GM12878 (cell line): ENCODE measurements around the gene RAD51. TPM values are rescaled to one million over a fixed set of nuclear protein-coding genes. Genes with fewer than 3 reads are reported as not detected.

Experiments
- ATAC-seq: fragments of 200-7000 bp; cut with Tn5 transposase; 3 replicates; pipeline ENCODE4 v1.9.1; 2020; ENCODE audit warnings: mild to moderate bottlenecking, moderate library complexity
- BruUV-seq: library from RNA; stranded (reverse); fragments of 400-500 nt; replicated peaks from 2 replicates; lab custom pipeline; 2021; lab: Mats Ljungman, UMichigan
- CTCF ChIA-PET: fragments of 300-600 bp; sonication (Branson Sonifier 250); formaldehyde crosslinking; extraction: SDS; loops from one replicate; lab custom pipeline; 2021; ENCODE audit warnings: inconsistent platforms; lab: Yijun Ruan, JAX
- POLR2A ChIA-PET: fragments of 350-600 bp; formaldehyde crosslinking; extraction: SDS; loops from one replicate; lab custom pipeline; 2021; ENCODE audit warnings: inconsistent platforms; lab: Charles Lee
- RAD21 ChIA-PET: fragments of 300-600 bp; sonication (Branson Sonifier 250); formaldehyde crosslinking; loops from one replicate; lab custom pipeline; 2023; ENCODE audit warnings: antibody characterized with exemption; ENCODE audit not compliant: unreplicated experiment; lab: Charles Lee
- SMC1A ChIA-PET: fragments of 300-600 bp; sonication (Branson Sonifier 250); formaldehyde crosslinking; loops from one replicate; lab custom pipeline; 2023; ENCODE audit not compliant: unreplicated experiment, uncharacterized antibody; lab: Charles Lee
- DNase-seq: peaks from one replicate; pipeline ENCODE4 v3.0.0-alpha.2; 2011; ENCODE audit warnings: low read depth, low spot score
- FAIRE-seq: peaks from 3 replicates; lab custom pipeline; 2011; peaks lifted over from hg19 to GRCh38; lab: Jason Lieb, UNC
- H2AFZ ChIP-seq: 2 replicates; pipeline ENCODE4 v1.6.0; 2011; ENCODE audit warnings: low read depth, low read length, control low read depth; ENCODE audit not compliant: control insufficient read depth
- H3K27ac ChIP-seq: 2 replicates; pipeline ENCODE4 v1.5.1; 2011; ENCODE audit warnings: control low read depth; ENCODE audit not compliant: control insufficient read depth, insufficient read depth
- H3K27me3 ChIP-seq, 2 experiments: replicated peaks in 1 of 2; 2 replicates each; pipeline versions ENCODE4 v1.6.0 to v1.6.1; 2011; ENCODE audit warnings: low read length in 1 of 2; ENCODE audit not compliant: control insufficient read depth in 2 of 2, insufficient read depth in 2 of 2
- H3K36me3 ChIP-seq, 2 experiments: 2 replicates each; pipeline ENCODE4 v1.5.1; 2011; ENCODE audit warnings: low read length in 1 of 2; ENCODE audit not compliant: control insufficient read depth in 2 of 2, insufficient read depth in 2 of 2
- H3K4me1 ChIP-seq: 2 replicates; pipeline ENCODE4 v1.6.1; 2011; ENCODE audit warnings: mild to moderate bottlenecking, low read length, moderate library complexity, mixed read lengths; ENCODE audit not compliant: control insufficient read depth, insufficient read depth
- H3K4me2 ChIP-seq: 2 replicates; pipeline ENCODE4 v1.6.0; 2011; ENCODE audit warnings: control low read depth; ENCODE audit not compliant: control insufficient read depth, insufficient read depth
- H3K4me3 ChIP-seq: fragments of 200-600 bp; sonication (generic); 2 replicates; pipeline ENCODE4 v1.5.1; 2016
- H3K79me2 ChIP-seq: 2 replicates; pipeline ENCODE4 v1.6.0; 2011; ENCODE audit warnings: low read length; ENCODE audit not compliant: control insufficient read depth, insufficient read depth
- H3K9ac ChIP-seq: 2 replicates; pipeline ENCODE4 v1.8.0; 2011; ENCODE audit warnings: low read length, control low read depth, mixed read lengths; ENCODE audit not compliant: control insufficient read depth, insufficient read depth
- H3K9me3 ChIP-seq: replicated peaks from 3 replicates; pipeline ENCODE4 v1.5.1; 2011; ENCODE audit warnings: mild to moderate bottlenecking, low read length; ENCODE audit not compliant: control insufficient read depth, insufficient read depth
- H4K20me1 ChIP-seq: 2 replicates; pipeline ENCODE4 v1.6.0; 2011; ENCODE audit not compliant: control insufficient read depth, insufficient read depth
- EGR1 ChIP-seq, 2 experiments: IDR thresholded peaks; 1 replicate in 1 of 2; 2 replicates in 1 of 2; pipeline ENCODE4 v1.6.1; 2011 to 2012; ENCODE audit warnings: low read depth in 2 of 2, low read length in 2 of 2, borderline replicate concordance in 1 of 2, mild to moderate bottlenecking in 1 of 2, moderate library complexity in 1 of 2
- IRF3 ChIP-seq: fragments of 450-650 bp; IDR thresholded peaks from 2 replicates; pipeline ENCODE4 v1.6.1; 2014; ENCODE audit warnings: mild to moderate bottlenecking
- KAT2A ChIP-seq: conservative IDR thresholded peaks from 2 replicates; pipeline ENCODE4 v1.6.1; 2011; ENCODE audit warnings: low read depth, low read length; ENCODE audit not compliant: control insufficient read depth
- NFYA ChIP-seq: IDR thresholded peaks from 2 replicates; pipeline ENCODE4 v1.6.1; 2011; ENCODE audit warnings: low read depth, mild to moderate bottlenecking, low read length, improper control_type of control experiment, borderline replicate concordance
- PAX5 ChIP-seq: IDR thresholded peaks from 2 replicates; pipeline ENCODE4 v1.6.1; 2011; ENCODE audit warnings: low read depth, low read length, borderline replicate concordance
- SMC3 ChIP-seq: IDR thresholded peaks from 2 replicates; pipeline ENCODE4 v1.6.1; 2011; ENCODE audit warnings: low read length, improper control_type of control experiment, borderline replicate concordance
- SP1 ChIP-seq: IDR thresholded peaks from one replicate; pipeline ENCODE4 v1.6.1; 2011; ENCODE audit warnings: low read depth, low read length
- SREBF1 ChIP-seq: IDR thresholded peaks from 2 replicates; pipeline ENCODE4 v1.6.1; 2012; ENCODE audit warnings: mild to moderate bottlenecking, low read length
- ZNF592 ChIP-seq: fragments of 450-650 bp; IDR thresholded peaks from 2 replicates; pipeline ENCODE4 v1.6.1; 2017; ENCODE audit warnings: mild to moderate bottlenecking, moderate library complexity
- WGBS: methylation state at CpG from one replicate; pipeline ENCODE4 v1.1.6; 2016; ENCODE audit warnings: low lambda C conversion rate; ENCODE audit not compliant: insufficient replicate concordance, insufficient coverage; ENCODE audit errors: missing lambda C conversion rate; 5-methylcytosine and 5-hydroxymethylcytosine counted together
- in situ Hi-C: fragments of 300-500 bp; cut with MboI; formaldehyde crosslinking; loops from 9 replicates; pipeline ENCODE4 v1.14.3; 2018; ENCODE audit warnings: mixed read lengths
- intact Hi-C: fragments of 100-400 bp; cut with micrococcal nuclease; formaldehyde crosslinking; loops from one replicate; pipeline ENCODE4 v1.14.2; 2022; ENCODE audit not compliant: unreplicated experiment
- polyA plus RNA-seq, 11 experiments: library from polyadenylated mRNA; depleted of rRNA in 4 of 11; unstranded in 6 of 11; stranded (reverse) in 5 of 11; fragments of >200 nt; fragmentation: Nextera tagmentation in 4 of 11; fragmentation: Illumina TruSeq in 1 of 11; extraction: Ambion mirVana in 4 of 11; extraction: Trizol in 1 of 11; gene quantifications; 1 replicate in 1 of 11; 2 replicates in 10 of 11; pipeline versions ENCODE4 v1.2.1 to v1.2.3, GENCODE V29; 2011 to 2016; ENCODE audit warnings: inconsistent platforms in 2 of 11, missing spikeins in 2 of 11, low read depth in 1 of 11
- total RNA-seq, 4 experiments: library from RNA; depleted of rRNA in 3 of 4; stranded (reverse); fragments of >200 nt in 3 of 4; fragmentation: Illumina TruSeq in 1 of 4; extraction: Trizol in 1 of 4; gene quantifications; 2 replicates each; pipeline versions ENCODE4 v1.2.1 to v1.2.3, GENCODE V29; 2013 to 2021
- TF ChIP-seq, protein P1 (sequence below): fragments of 450-650 bp; IDR thresholded peaks from 2 replicates; pipeline ENCODE4 v1.6.1; 2017; ENCODE audit warnings: mild to moderate bottlenecking, low read depth, inconsistent platforms; ENCODE audit not compliant: poor library complexity, severe bottlenecking
- TF ChIP-seq, protein P2 (sequence below): fragments of 450-650 bp; formaldehyde crosslinking; IDR thresholded peaks from 2 replicates; pipeline ENCODE4 v1.5.0; 2022; ENCODE audit warnings: mild to moderate bottlenecking, missing genetic modification characterization

RAD51 gene
- total and polyA plus RNA-seq, 10 of the 15 experiments (the other 5 are each of a cell fraction or from before 2014, with no cell fraction given) = 13.1 to 55.0 (median 30.6) TPM

DNA sequence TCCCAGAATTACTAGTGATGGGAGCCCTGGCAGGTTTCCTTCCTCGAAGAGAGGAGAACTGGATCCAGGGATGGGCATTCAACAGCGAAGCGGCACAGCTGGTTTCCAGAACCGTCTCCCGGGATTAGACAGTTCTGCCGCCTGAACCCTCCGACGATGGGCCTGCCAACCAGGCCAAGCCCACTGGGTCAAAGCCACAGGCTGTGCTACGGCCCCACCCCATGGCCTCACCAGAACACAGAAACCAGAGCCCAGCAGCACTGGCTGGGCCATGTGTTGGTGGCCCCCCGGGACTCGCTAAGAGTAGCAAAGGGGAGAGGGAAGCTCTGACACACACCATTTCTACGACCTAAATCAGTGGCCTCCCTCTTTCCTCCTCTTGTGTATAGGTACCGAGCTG, 77.0 kb downstream of the RAD51 start (continued):
- TF ChIP-seq, protein P1, sequence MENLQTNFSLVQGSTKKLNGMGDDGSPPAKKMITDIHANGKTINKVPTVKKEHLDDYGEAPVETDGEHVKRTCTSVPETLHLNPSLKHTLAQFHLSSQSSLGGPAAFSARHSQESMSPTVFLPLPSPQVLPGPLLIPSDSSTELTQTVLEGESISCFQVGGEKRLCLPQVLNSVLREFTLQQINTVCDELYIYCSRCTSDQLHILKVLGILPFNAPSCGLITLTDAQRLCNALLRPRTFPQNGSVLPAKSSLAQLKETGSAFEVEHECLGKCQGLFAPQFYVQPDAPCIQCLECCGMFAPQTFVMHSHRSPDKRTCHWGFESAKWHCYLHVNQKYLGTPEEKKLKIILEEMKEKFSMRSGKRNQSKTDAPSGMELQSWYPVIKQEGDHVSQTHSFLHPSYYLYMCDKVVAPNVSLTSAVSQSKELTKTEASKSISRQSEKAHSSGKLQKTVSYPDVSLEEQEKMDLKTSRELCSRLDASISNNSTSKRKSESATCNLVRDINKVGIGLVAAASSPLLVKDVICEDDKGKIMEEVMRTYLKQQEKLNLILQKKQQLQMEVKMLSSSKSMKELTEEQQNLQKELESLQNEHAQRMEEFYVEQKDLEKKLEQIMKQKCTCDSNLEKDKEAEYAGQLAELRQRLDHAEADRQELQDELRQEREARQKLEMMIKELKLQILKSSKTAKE = no peak
- TF ChIP-seq NFYA (no peak), EGR1 (IDR thresholded peaks at IDR 0.05; ENCODE audit: borderline replicate concordance in 1 of 2, low read depth in 2 of 2, low read length in 2 of 2) (no peak), SP1 (no peak), PAX5 (no peak)
- TF ChIP-seq, protein P2, sequence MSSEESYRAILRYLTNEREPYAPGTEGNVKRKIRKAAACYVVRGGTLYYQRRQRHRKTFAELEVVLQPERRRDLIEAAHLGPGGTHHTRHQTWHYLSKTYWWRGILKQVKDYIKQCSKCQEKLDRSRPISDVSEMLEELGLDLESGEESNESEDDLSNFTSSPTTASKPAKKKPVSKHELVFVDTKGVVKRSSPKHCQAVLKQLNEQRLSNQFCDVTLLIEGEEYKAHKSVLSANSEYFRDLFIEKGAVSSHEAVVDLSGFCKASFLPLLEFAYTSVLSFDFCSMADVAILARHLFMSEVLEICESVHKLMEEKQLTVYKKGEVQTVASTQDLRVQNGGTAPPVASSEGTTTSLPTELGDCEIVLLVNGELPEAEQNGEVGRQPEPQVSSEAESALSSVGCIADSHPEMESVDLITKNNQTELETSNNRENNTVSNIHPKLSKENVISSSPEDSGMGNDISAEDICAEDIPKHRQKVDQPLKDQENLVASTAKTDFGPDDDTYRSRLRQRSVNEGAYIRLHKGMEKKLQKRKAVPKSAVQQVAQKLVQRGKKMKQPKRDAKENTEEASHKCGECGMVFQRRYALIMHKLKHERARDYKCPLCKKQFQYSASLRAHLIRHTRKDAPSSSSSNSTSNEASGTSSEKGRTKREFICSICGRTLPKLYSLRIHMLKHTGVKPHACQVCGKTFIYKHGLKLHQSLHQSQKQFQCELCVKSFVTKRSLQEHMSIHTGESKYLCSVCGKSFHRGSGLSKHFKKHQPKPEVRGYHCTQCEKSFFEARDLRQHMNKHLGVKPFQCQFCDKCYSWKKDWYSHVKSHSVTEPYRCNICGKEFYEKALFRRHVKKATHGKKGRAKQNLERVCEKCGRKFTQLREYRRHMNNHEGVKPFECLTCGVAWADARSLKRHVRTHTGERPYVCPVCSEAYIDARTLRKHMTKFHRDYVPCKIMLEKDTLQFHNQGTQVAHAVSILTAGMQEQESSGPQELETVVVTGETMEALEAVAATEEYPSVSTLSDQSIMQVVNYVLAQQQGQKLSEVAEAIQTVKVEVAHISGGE = no peak

GRCh38 chr15:40773496-40773895, 78.5 kb downstream of the RAD51 start:
- no peaks in the 10 kb centered on the region for H3K79me2 ChIP-seq
- in situ Hi-C loops (no loop called here), intact Hi-C loops (no loop called here)
- peaks cover 0 to 21% of the 10 kb centered on the region in 2 experiments; a peak in 2 of 4 replicates for H3K36me3 ChIP-seq
- POLR2A ChIA-PET = interaction anchor here (0.6 to 1.1 kb wide), 2 partner anchors 36 to 415 kb away, joined by 4 to 6 read pairs; no protein-coding TSS in a partner anchor
- no peak for FAIRE-seq
- no peak overlapping the region for H2AFZ ChIP-seq
- no peaks in the 10 kb centered on the region for H4K20me1 ChIP-seq
- no peak for ATAC-seq
- H3K27me3 ChIP-seq = no peaks in the 10 kb centered on the region
- peaks cover 25% of the 10 kb centered on the region for H3K4me1 ChIP-seq
- no peak overlapping the region for H3K27ac ChIP-seq
- CTCF ChIA-PET = interaction anchor here (2.4 kb wide), 1 partner anchor 9 kb away, joined by 12 read pairs; no protein-coding TSS in a partner anchor
- no peak overlapping the region for H3K9ac ChIP-seq
- 87% methylated on average over 8 of the region's 8 CpGs for WGBS
- H3K4me3 ChIP-seq = no peak overlapping the region
- no peak for DNase-seq
- SMC1A ChIA-PET = interaction anchor here (1.1 kb wide), 1 partner anchor 9 kb away, joined by 3 read pairs; no protein-coding TSS in a partner anchor
- no TSS peak for BruUV-seq
- no peak overlapping the region for H3K4me2 ChIP-seq
- H3K9me3 ChIP-seq = no peaks in the 10 kb centered on the region
- RAD21 ChIA-PET = interaction anchor here (1.2 kb wide), 1 partner anchor 84 kb away, joined by 5 read pairs; no protein-coding TSS in a partner anchor
- TF ChIP-seq SREBF1 (no peak), IRF3 (no peak), KAT2A (no peak), ZNF592 (no peak), SMC3 (no peak)
